HG03159 (cell line): ENCODE data around the gene CDC73.
A peak's percentile ranks its signal among the peaks of the same experiment; 100 is the strongest.

ENCODE experiments used
- ATAC-seq: cut with Tn5 transposase; IDR thresholded peaks from one replicate; pipeline ENCODE4 v1.9.1; 2021; ENCODE audit warnings: mild to moderate bottlenecking, moderate library complexity; ENCODE audit not compliant: unreplicated experiment

The CDC73 gene

DNA sequence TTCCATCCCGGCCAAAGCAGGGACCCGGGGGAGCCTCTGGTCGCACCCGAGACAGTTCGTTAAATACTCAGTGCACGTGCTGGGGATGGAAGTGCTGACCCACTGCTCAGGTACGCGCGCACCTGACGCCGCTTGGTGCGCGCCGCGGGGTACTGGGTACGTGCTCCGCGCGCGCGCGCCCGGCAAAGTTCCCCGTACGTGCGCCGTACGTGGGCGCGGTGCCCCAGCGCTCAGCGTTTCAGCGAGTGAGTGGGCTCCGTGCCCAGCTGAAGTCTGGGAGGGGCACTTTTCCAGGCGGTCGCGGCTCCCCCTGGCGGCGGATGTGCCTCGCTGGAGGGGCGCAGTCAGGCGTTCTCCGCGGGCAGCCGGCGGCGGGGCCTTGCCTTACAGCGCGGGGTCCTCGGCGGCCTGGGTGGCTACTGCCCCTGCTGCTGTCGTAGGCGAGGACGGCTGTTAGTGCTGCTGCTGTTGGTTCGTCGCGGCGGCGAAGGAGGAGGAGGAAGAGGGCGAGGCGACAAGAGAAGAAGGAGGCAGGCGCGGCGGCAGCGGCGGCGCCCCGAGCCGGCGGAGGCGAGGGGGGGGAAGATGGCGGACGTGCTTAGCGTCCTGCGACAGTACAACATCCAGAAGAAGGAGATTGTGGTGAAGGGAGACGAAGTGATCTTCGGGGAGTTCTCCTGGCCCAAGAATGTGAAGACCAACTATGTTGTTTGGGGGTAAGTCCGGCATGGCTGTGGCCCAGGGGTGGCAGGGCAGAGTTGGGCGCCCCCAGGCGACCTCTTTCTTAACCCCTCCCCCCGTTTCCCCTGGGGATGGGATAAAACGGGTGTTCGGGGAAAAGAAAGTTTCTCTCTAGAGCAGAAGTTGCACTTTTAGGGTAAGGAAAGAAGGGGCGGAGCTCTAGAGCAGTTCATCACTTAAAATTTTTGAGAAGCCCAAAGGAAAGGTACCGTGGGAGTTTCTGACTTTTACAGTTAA lies at the start of gene CDC73:
CDC73 (plus strand) TSS at position 416 of the 978 bp plus-strand sequence; CDS start at position 586, 170 bp downstream.
- ATAC-seq: peak; percentile 96

DNA sequence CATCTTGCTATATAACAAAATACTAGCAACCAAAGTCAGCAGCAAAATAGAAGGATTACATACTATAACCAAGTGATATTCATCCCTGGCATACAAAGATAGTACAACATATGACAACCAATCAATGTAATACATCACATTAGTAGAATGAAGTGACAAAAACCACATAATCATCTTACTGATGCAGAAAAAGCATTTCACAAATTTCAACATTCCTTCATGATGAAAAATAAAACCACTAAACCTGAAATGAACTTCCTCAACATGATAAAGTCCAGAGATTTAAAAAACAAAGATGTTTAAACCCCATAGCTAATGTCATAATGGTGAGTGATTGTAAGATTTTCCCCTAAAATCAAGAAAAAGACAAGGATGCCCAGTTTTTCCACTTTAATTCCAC lies 43.8 kb upstream of the CDC73 start:
- no peak for ATAC-seq

GRCh38 chr1:193079187-193079586 lies 42.6 kb upstream of the CDC73 start:
- no peak for ATAC-seq

- ATAC-seq: peak; percentile 90
These were observed 38.3 kb upstream of the CDC73 start for GRCh38 chr1:193083365-193084088.

DNA sequence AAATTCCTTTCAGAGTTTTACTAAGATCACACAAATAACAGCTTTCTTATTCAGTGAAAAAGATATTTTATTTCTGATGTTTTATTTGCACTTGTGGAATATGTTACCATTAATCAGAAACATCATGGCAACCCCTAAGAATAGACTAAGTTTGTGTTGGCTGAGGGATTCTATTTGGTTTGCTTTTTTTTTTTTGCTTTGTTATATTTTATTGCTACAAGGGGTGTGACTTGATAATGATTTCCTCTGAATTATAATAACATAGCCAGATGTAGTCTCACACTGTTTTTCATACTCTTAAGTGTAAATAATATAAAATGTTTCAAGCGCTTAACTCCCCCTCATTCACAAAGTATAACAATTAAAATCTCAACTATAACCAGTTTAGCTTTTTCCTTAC lies 36.6 kb upstream of the CDC73 start:
- ATAC-seq: no peak

- ATAC-seq: no peak
These were observed 35.5 kb upstream of the CDC73 start for GRCh38 chr1:193086342-193086741.

GRCh38 chr1:193087893-193088292 lies 33.9 kb upstream of the CDC73 start:
- ATAC-seq: no peak

DNA sequence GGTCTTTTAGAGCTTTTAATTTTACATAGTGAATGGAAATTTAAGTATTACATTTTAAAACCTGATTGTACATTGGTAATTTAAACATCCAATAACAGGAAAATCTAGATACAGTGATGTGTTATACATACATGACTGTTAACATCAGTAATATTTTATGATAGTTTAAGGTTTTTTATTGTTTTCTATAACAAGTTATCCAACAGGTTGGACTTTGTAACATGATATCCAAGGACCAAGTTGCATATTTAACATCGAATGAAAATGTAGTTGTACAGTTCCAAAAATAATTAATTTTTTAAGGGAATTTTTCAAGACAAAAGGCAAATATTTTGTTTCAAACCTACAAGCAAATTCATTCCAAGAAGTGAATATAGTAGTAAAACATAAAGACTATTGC lies 31.0 kb upstream of the CDC73 start:
- ATAC-seq: no peak

GRCh38 chr1:193094112-193094511 lies 27.7 kb upstream of the CDC73 start:
- no peak for ATAC-seq

DNA sequence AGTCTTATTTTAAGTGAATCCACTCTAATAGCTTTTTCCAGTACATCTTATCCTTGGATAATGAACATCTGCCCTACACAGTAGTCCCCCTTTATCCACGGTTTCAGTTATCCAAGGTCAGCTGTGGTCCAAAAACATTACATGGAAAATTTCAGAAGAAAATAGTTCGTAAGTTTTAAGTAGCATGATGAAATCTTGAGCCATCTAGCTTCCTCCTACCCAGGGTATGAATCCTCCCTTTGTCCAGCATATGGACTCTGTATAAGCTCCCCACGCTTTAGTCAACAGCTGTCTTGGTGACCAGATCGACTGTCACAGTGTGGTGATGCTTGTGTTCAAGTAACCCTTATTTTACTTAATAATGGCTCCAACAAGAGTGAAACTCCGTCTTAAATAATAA lies 19.2 kb upstream of the CDC73 start:
- ATAC-seq: no peak

DNA sequence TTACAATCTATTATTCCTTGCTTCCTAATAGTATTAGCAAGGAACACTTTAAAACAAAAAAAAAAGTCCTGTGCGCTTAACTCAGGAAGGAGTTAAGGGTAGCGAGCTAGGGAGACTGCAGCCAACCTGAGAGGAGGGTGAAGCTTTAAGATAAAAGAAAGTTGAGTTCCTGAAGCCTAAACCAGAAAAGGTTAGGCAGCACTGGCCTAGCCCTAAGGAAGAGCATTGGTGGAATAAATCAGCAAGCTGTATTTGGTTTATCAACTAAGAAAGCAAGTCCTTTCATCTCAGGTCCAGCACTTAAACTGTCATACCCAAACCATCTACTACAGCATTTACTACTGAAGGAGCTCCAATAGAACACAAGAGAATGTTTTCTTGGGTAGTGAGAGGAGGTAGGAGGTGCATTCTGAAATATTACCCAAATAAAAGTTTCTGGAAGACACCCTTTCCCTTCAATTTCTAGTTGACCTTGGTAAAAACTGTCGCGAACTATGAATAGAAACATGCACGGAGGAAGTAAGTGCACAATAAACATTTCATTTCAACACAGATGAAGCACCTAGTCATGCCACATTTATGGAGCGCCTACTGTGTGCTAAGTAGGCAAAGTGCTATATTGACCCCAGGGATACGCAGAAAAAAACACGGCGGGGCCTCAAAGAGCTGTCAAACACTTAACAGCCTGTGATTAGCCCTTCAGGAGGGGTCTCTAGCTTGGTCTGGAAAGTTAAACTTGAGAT lies 17.9 kb upstream of the CDC73 start:
- no peak for ATAC-seq

GRCh38 chr1:193104502-193104906 lies 17.3 kb upstream of the CDC73 start:
- peak; percentile 39 for ATAC-seq

DNA sequence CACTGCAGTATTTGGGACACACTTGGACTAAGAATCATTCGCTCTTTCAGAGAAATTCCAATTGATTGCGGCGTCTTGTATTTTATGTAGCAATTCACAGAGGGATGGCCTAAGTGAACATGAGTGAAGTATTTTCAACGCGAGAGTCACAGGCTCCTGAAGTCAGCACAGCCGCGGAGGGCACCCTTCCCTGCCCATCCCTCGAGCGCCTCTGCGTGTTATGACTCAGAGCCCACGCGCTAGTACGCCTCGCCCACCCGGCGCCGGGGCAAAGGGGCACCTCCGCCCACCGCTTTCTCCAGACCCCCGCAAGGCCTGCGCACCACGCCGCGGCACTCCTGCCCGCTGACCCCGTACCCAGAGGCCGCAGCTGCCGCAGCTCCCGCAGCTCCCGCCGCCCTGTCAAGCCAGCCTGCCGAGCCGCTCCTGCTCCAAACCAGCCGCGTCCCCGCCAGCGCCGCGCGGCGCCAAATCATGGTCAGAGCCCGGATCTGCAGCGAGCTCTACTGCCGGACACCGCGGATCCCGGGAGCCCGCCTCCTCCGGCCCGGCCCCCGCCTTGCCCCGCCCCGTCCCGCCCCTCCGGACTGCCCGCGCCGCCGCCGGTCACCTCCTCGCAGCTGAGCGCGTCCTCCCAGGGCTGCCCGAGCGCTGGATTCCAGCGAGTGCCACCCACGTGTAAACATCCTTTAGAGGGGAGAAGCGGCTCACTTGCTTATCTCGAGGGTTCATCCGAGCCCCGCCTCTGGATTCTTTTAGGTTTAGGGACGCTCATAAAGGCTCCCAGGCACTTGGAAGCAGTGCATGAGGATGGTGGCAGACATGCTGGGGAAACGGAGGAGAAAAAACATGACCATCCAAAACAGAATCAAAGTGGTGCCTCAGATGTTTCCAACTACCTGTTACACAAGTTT lies 16.7 kb upstream of the CDC73 start, which contains the start of gene GLRX2:
GLRX2 (minus strand) TSS at position 508 of the 914 bp plus-strand sequence; CDS start at position 476, 32 bp downstream.
- peak; percentile 87 for ATAC-seq

GRCh38 chr1:193105821-193106177 lies 16.0 kb upstream of the CDC73 start:
- no peak for ATAC-seq

DNA sequence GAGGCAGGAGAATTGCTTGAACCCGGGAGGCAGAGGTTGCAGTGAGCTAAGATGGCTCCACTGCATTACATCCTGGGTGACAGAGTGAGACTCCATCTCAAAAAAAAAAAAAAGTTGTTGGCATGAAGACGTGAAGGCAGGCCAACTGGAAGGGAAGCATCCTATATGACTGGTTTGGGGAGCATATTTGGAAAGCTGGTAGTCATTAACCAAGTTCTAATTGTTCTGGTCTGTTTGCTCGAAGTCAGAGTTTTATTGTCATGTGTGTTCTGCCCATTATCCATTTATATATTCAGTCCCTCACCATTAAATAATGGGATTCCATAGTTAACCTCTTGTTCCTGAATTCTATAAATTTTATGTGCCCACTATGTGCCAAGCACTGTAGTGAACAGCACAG lies 13.4 kb upstream of the CDC73 start:
- ATAC-seq: no peak

DNA sequence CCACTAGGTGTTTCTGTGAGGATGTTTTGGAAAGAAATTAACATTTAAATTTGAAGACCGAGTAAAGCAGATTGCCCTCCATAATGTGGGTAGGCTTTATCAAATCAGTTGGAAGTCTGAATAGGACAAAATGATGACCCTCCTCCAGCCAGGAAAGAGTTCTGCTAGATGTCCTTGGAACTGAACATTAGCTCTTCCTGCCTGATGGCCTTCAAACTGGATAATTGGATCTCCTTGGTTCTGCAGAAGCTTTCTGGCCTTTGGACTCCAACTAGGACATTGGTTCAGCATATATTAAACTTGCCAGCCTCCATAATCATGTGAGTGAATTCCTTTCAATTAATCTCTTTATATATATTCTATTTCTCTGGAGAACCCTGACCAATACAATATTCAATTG lies 12.2 kb upstream of the CDC73 start:
- ATAC-seq: no peak

DNA sequence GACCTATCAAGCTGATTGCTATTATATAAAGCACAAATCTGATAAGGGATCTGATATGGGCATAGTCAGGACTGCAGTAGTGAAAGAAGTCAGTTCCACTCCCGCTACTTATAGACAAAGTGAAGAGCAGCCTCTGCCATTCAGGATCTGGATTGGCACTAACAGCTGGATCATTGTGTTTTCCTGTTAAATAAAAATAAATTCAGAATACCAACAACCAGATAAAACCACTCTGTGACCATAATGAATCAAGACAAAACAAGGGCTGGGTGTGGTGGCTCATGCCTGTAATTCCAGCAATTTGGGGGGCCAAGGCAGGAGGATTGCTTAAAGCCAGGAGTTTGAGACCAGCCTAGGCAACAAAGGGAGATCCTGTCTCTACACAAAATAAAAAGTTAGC lies 11.6 kb upstream of the CDC73 start:
- no peak for ATAC-seq

- ATAC-seq: no peak
These were observed 11.0 kb upstream of the CDC73 start for GRCh38 chr1:193110864-193111263.

DNA sequence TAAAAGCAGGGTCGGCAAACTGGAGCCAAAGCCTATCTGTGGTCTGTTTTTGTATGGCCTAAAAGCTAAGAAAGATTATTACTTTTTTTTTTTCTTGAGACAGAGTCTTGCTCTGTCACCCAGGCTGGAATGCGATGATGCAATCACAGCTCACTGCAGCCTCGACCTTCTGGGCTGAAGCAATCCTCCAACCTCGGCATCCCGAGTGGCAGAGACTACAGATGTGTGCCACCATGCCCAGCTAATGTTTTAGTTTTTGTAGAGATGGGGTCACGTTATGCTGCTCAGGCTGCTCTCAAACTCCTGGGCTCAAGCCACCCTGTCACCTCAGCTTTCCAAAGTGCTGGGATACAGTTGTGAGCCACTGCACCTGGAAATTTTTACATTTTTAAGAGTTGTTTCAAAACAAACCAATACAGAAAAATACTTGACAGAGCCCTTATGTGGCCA lies 10.2 kb upstream of the CDC73 start:
- no peak for ATAC-seq
